GM18511 (cell line): ENCODE data around the gene LCA5.
"Not testable (repeated sequence)": the region's sequence is repeated elsewhere in the genome, so short reads cannot be mapped to it uniquely, and the experiment has no call there.

Experiments used
- ATAC-seq: cut with Tn5 transposase; IDR thresholded peaks from one replicate; pipeline ENCODE4 v1.9.1; 2021; ENCODE audit warnings: mild to moderate bottlenecking, moderate library complexity; ENCODE audit not compliant: unreplicated experiment

LCA5 gene

DNA sequence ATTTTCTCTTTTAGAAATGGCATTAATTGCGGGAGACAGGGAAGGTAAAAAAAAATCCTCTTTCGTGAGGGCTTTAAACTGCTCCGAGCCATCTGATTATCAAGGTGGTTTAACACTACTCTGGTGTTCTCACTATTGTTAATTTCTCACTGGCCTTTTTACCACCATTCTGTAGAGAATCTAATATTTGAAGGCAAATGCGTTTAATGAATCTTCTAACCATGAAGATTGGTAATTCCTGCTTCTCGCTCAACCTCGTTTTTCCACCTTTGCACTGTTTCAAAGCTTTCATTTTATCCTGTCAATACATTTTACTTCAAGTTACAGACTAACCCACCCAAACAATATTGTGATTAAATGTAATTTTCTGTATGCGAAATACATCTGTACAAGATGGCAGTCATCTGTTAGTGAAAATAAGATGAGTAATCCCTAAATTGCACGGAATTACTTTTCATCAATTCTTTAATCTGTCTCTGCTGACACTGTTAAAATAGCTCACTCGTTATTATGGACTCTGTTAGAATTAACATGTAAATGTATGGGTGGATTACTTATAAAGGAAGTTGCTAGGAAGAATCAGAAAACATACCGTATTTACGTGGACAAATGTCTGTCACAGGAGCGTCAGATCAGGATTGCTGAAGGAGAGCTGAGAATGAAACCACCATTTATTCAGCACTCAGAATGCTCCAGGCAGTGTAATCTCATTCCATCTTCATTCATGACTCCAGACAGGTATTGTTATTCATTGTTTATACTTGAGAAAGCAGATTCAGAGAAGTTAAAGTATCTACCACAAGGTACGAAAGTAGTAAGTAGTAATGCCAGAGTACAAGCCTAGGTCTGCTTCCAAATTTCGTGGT is 1.1 kb upstream of the LCA5 start:
- no peak for ATAC-seq

DNA sequence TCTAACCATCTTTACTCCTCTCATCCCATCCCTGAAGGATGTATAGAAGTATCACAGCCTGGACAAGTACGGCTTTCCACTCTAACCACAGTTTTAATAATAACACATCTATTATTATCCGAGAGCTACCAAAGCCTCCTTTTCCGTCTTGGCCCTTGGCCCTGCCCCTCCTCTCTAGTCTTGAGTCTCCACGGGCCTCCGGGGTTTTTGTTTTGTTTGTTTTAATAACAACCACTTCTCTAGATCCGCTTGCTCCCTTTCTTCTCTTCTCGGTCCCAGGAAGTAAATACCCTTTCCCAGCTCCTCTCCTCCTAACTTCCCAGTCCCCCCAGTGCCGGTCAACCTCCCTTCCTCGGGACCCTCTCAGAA is 661 bp downstream of the LCA5 start:
- ATAC-seq, result no peak

DNA sequence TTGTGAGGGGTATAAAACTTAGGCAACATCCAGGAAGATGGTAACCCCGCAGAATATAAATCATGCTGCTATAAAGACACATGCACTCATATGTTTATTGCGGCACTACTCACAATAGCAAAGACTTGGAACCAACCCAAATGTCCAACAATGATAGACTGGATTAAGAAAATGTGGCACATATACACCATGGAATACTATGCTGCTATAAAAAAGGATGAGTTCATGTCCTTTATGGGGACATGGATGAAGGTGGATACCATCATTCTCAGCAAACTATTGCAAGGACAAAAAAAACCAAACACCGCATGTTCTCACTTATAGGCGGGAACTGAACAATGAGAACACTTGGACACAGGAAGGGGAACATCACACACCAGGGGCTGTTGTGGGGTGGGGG is 7.7 kb downstream of the LCA5 start:
- ATAC-seq, result not testable (repeated sequence)

DNA sequence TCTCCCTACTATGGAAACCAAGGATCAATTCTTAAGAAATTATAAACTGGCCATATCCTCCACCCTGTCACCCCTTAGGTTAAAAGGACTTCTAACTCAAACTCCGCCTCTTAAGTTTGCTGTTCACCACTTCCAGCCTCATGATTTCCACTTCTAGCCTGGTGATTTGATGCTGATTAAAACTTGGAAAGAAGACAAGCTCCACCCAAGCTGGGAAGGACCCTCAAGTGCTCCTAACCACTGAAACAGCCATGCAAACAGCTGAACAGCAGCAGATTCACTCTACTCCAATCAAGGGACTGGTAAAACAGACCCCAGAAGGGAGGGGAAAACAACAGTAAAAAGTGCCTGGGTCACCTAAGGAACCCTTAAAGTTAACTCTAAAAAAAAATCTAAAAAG is 10.3 kb downstream of the LCA5 start:
- no peak for ATAC-seq

DNA sequence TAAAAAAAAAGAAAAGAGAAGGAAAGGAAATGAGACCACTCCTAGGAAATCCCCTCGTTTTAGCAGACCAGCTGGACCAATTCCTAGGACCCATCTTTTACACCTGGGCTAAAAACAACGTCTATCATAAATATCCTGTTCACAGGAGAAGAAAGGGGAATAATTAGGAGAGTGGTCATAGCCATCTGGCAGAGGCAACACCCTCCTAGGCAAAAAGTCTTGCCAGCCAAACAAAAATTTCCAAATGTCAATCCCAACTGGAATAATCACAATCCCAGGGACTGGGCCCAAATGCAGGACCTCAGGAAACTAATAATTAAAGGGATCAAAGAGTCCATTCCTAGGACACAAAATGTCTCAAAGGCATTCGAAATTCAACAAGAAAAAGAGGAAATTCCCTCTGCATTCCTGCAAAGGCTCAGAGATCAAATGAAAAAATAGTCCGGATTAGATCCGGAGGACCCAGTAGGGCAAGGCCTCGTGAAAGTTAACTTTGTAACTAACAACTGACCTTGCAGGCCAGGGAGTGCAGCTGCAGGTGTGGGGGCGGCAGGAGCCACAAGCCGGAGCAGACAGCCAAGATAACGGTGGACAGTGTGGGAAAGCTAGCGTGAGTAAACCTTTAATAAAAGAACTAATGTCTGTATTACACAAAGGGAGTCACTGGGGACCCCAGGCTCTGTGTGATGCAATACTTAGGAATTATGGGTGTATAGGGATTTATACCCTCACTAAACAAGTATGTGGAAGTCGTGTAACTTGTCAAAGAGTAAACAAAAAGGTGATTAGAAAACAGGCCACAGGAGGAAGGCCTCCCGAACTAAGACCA is 11.7 kb downstream of the LCA5 start:
- no peak for ATAC-seq

DNA sequence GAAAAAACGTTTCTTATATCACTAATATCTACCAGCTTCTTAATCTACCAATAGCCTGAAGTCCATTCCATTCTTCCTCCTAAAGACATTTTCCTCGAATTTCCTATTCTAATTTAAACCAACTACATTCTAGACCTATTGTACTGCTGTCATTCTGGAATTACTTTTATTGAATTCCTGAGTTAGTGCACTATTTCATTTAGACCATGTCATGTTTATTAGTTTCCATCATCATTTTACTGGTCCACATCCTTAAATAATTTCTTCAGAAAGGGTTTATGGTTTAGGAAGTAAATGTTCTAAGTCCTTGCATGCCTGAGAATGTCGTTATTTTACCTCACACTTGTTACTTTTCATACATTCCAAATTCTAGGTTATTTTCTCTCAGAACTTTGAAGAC is 13.2 kb downstream of the LCA5 start:
- ATAC-seq, result no peak

DNA sequence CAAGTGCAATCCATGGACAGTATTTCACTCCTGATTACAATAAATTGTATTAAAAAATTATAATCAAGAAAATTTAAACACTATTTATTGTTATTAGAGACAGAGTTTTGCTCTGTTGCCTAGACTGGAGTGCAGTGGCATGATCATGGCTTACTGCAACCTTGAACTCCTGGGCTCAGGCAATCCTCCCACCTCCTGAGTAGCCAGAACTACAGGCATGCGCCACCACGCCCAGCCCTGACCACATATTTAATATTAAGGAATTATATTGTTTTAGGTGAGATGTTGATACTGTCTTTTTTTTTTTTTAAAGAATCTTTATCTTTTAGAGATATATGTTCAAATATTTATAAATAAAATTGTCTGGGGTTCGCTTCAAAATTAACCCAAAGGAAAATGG is 14.6 kb downstream of the LCA5 start:
- no peak for ATAC-seq

DNA sequence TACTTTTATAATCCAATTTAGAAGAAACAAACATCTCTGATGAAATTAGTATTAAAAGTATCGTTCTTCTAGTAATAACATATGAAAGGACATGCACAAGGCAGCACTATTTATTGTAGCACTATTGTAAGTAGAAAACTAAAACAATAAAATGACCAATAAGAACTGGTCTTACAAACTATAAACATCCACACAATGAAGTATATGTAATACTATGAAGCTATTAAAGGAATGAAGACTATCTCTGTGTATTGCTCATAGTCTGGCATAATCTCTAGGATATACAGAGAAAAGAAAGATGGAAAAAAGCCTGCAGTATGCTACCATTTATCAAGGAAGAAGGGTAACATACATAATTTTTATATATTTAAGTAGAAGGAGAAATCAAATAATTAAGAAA is 16.7 kb downstream of the LCA5 start:
- ATAC-seq, result no peak

DNA sequence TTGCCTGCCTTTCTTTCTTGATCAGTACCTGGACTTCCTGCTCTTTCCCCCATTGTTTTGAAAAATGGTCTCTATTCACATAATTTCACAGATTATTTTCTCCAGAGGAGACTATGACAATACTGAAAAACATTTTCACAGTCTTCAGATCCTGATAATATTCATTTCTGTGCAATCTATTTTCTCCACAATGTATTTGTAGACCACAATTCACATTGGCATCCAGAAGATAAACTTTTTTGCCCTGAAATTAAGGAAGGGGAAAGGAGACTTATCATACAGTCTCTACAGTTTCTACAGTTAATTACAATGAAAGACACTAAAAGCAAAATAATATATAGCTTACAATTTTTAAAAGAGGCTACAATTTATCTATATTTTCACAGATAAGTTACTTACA is 18.4 kb downstream of the LCA5 start:
- ATAC-seq, result no peak

DNA sequence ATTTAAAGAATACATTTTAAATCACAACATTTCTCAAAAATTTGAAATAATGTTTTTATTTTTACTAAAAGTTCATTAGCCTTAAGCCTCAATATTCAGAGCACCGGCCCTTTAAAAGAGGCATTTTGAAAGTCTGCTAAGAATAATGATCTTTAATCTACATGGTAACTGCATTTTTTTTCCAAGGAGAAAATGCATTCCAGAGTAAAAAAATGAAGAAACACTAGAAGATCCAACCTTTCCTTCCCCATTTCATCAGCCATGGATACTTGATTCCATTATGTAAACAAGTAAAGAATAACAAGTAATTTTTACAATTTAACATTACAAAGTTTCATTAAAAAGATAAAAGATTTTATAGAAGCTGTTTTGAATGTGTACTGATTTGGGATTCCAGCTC is 21.8 kb downstream of the LCA5 start:
- ATAC-seq, result no peak

DNA sequence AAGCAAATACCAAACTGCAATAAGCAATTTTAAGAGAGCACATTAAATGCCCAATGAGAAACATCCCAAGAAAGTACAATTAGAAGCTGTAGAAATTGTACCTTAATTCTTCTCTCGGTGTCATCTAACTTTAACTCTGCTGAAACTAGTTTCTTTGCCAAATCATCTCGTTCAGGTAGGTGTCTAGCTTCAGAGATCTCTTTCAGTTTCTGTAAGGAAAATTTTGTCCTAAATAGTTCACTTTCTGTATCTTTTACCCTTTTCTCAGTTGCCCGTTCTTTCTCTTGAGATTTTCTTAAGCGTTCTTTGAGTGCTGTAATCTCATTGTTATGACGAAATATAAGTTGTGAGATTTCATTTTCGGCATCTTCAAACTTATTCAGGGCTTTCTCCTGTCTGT is 24.1 kb downstream of the LCA5 start:
- no peak for ATAC-seq

DNA sequence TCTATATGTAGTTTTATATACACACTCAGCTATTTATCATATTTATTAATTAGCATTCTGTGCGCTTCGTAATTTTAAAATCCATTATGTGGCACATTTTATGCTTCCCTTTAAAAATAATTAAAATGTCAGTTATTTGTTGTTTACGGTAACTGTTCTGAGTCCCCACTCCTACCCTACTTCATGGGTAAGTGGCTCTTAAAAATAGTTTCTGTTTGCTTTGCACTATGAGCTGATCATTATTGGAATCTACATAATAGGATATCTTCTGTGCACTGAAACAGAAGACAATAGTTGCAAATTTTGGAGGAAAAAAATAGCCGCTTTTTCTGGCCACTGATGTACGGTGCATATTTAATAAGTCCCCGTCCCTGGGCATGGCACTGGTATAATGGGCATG is 25.2 kb downstream of the LCA5 start:
- ATAC-seq, result no peak

DNA sequence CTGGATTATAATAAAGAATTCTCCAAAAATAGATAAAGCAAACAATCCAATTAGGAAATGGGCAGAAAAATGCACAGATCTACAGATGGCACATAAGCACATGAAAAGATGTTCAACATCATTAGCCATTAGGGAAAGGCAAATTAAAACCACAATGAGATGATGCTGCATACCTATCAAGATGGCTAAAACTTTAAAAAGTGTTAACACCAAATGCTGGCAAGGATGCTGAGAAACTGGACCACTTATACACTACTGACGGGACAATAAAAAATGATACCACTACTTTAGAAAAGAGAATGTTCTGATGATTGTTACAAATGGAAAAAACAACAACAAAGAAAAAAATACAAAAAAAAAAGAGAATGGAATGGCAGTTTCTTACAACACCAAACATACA is 26.5 kb downstream of the LCA5 start:
- no peak for ATAC-seq

DNA sequence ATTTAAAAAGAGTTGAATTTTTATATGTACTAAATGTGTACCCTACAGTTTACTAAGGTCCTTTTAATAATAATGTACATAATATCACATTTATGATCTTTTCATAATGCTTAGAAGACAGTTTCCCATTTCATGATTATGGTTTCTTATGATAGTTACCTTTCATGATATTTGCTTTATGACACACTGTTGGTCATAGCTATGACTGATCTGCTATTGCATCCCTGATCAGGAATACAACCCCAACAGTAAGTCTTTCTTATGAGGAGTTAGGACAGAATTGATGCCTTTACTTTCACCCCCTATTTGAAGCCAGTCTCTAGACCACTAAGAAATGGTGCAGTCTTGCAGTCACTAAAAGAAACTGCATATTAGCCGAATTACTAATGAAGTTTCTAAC is 31.0 kb downstream of the LCA5 start:
- ATAC-seq, result no peak

DNA sequence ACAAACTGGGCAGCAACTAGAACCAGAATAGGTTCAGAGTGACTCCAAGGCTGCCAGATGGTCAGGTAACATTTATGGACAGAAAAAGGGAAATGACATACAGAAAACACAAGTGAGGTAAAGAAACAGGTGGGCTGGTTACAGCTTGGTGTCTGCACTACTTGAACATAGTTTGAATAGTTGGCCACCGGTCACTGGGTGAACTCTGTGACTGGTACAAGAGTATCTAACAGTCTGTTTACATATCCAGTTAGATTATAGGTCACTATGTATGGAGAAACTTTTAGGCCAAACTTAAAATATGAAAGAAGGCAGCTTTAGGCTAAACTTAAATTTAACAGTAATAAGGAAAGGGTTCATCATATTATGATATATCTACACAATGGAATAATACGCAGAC is 32.9 kb downstream of the LCA5 start:
- no peak for ATAC-seq

DNA sequence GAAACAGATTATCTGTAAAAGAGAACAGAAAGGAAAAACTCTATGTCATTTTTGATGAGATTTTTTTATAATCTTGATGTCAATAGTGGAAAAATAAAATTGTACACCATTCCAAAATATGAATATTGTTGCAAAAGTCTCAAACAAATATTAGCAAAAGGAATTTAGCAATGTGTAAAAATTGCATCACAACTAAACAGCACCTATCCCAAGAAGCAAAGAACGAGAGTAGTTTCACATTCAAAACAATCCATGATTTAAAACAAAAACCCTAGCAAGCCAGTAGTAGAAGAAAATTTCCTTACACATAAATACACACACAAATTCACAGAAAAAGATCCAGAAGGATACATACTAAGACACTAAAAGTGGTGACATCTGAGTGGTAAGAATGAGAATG is 38.4 kb downstream of the LCA5 start:
- ATAC-seq, result no peak

DNA sequence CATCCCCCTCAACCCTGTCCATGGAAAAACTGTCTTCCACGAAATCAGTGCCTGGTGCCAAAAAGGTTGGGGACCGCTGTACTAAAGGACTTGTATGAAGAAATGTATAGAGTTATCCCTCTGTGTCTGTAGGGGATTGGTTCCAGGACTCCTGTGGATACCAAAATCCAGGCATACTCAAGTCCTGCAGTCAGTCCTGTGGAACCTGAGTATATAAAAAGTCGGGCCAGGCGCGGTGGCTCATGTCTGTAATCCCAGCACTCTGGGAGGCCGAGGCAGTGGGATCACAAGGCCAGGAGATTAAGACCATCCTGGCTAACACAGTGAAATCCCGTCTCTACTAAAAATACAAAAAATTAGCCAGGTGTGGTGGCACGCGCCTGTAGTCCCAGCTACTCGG is 42.0 kb downstream of the LCA5 start:
- ATAC-seq, result no peak

DNA sequence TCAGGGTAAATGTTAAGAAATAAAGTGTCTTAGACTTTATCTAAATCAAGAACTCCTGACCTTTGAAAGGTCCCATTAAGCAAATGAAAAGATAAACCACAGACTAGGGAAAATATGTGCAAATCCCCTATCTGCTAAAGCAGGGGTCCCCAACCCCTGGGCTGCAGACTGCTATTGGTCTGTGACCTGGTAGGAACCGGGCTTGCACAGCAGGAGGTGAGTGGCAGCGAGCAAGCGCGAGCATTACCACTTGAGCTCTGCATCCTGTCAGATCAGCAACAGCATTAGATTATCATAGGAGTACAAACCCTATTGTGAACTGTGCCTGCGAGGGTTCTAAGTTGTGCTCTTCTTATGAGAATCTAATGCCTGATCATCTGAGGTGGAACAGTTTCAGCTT is 42.4 kb downstream of the LCA5 start:
- no peak for ATAC-seq

DNA sequence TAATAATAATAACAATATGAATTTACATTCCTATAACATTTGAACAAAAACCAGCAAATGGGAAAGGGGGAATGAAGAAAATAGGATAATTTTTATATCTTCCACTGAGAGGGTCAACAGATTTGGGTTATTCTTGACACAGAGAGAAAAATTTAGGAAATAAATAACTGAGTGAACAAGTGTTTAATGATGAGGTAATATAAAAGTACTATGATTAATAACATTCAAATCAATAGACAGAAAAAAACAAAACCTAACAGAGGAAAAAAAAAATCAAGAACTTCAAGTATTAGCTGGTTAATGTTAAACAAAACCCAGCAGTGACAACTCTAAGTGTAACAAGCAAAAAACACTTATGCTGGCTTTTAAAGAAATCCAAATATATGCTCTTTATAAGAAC is 66.5 kb downstream of the LCA5 start:
- no peak for ATAC-seq

DNA sequence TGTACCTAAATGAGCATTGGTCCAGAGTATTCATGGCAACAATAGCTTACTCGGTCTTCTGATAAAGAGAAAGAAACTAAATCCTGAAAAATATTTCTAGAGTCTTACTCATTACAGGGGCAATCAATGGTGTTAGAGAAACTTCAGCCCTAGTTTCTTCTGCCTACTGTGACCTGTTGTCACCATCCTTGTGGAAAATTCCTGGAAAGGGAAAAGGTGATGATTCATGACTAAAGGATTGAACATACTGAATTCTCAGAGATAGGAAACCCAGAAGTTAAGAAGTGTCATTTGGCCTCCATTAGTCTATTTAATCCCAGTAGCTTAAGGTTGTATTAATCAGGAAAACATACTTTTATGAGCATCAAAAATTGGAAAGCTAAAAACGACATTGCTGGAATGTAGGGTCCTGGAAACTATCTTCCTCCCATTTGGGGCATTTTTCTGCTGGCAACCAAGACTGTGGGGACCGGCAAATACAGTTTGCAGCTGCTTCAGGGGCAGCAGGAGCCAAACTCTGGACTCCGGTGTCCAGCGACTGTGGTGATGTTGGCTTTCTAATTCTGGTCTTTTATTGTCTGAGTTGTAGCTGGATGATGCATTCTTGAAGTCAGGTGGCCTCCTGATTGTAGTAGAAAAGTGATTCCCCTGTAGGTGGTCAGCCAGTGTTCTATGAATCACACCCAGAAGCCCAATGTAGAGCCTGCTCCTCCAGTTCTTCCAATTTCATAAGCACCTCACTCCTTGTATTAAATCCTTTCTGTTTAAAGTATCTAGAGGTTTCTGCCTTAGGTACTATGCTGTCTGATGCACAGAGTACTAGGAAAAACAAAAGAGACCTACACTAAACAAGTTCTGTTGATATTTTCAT is 67.6 kb downstream of the LCA5 start:
- no peak for ATAC-seq

DNA sequence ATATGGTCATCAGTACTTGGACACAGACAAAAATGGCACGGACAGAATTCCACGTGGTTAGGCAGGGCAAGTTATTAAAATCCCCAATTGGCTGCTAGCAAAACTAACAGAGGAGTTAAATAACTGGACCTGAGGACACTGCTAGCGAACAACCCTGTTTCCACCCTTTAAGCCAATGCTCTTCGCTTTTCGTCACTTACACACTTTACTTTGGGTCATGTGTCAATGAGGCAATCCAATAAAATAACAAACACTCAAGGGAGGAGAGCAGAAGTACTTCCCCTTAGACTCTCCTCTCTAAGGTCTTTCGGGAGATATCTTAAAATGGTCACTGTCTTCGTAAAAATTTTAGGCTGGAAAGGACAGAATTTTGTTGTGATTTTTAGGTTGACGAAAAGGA is 68.6 kb downstream of the LCA5 start:
- ATAC-seq, result no peak
